Ishikawa (cell line): ENCODE results near the gene VWF.

Source experiments
- CEBPB ChIP-seq: IDR thresholded peaks from 2 replicates; pipeline ENCODE4 v1.6.1; 2012
- CREB1 ChIP-seq: IDR thresholded peaks from 2 replicates; pipeline ENCODE4 v1.6.1; 2012; ENCODE audit warnings: low read depth
- EGR1 ChIP-seq: IDR thresholded peaks from 2 replicates; pipeline ENCODE4 v1.6.1; 2012
- EP300 ChIP-seq: IDR thresholded peaks from 2 replicates; pipeline ENCODE4 v1.6.1; 2012; ENCODE audit warnings: borderline replicate concordance
- FOXM1 ChIP-seq: IDR thresholded peaks from 2 replicates; pipeline ENCODE4 v1.6.1; 2012; ENCODE audit warnings: low read depth, borderline replicate concordance
- MAX ChIP-seq: IDR thresholded peaks from 2 replicates; pipeline ENCODE4 v1.6.1; 2012
- NFIC ChIP-seq: IDR thresholded peaks from 2 replicates; pipeline ENCODE4 v1.6.1; 2012
- RAD21 ChIP-seq: IDR thresholded peaks from 2 replicates; pipeline ENCODE4 v1.6.1; 2012; ENCODE audit warnings: low read depth
- REST ChIP-seq: IDR thresholded peaks from 2 replicates; pipeline ENCODE4 v1.6.1; 2012; ENCODE audit warnings: low read depth, mild to moderate bottlenecking
- TAF1 ChIP-seq: IDR thresholded peaks from 2 replicates; pipeline ENCODE4 v1.6.1; 2012; ENCODE audit warnings: low read depth, mild to moderate bottlenecking
- TCF12 ChIP-seq: IDR thresholded peaks from 2 replicates; pipeline ENCODE4 v1.6.1; 2012; ENCODE audit warnings: low read depth
- TEAD4 ChIP-seq: IDR thresholded peaks from 2 replicates; pipeline ENCODE4 v1.6.1; 2012
- YY1 ChIP-seq: IDR thresholded peaks from 2 replicates; pipeline ENCODE4 v1.6.1; 2012; ENCODE audit warnings: low read depth
- ZBTB7A ChIP-seq: IDR thresholded peaks from 2 replicates; pipeline ENCODE4 v1.6.1; 2012; ENCODE audit warnings: low read depth
- TF ChIP-seq, protein P1 (sequence below): IDR thresholded peaks from 2 replicates; pipeline ENCODE4 v1.6.1; 2012

The VWF gene

GRCh38 chr12:6091786-6092566 is 32.5 kb downstream of the VWF start:
- TF ChIP-seq TCF12 (no peak), EGR1 (no peak), TEAD4 (no peak), YY1 (no peak), MAX (no peak), REST (no peak), TAF1 (no peak), EP300 (no peak), ZBTB7A (no peak)

DNA sequence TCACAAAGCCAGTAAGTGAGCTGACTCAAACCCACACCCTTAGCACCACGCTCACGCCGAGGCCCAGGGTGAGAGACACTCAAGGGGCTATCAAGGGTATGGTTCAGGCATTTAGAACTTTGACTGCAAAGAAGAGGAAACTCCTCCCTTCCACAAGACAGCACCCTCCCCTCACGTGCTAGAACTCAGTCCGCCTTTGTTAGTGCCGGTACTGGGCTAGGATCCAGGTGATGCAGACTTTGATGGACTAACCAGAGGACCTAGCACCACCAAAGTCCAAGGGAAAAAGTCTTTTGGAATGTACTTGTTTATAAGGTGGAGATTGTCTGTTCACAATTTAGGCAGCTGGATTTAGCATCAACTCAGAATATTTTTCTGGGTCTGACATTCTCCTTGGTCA is 33.7 kb downstream of the VWF start:
- no peak for TF ChIP-seq CREB1
- TF ChIP-seq YY1: no peak
- no peak for TF ChIP-seq MAX
- TF ChIP-seq ZBTB7A: no peak
- TF ChIP-seq FOXM1: no peak
- TF ChIP-seq CEBPB: no peak
- TF ChIP-seq TEAD4: no peak
- no peak for TF ChIP-seq TAF1
- no peak for TF ChIP-seq TCF12

- TF ChIP-seq TAF1 (no peak), EGR1 (no peak), FOXM1 (peak; percentile 86), RAD21 (0 out of 2 replicates have a peak, but pooled peaks have one; percentile 1), TEAD4 (peak; percentile 22; the same call in 1 of the 2 replicates), MAX (peak; percentile 98), EP300 (peak; percentile 47; the same call in 1 of the 2 replicates), ZBTB7A (no peak), CREB1 (peak; percentile 36; the same call in 1 of the 2 replicates), TCF12 (0 out of 2 replicates have a peak, but pooled peaks have one; percentile 48), NFIC (no peak; the same call in 1 of the 2 replicates), REST (no peak)
- TF ChIP-seq, protein P1, sequence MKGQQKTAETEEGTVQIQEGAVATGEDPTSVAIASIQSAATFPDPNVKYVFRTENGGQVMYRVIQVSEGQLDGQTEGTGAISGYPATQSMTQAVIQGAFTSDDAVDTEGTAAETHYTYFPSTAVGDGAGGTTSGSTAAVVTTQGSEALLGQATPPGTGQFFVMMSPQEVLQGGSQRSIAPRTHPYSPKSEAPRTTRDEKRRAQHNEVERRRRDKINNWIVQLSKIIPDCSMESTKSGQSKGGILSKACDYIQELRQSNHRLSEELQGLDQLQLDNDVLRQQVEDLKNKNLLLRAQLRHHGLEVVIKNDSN: peak; percentile 80
These were observed 35.3 kb downstream of the VWF start for GRCh38 chr12:6088921-6089747.

DNA sequence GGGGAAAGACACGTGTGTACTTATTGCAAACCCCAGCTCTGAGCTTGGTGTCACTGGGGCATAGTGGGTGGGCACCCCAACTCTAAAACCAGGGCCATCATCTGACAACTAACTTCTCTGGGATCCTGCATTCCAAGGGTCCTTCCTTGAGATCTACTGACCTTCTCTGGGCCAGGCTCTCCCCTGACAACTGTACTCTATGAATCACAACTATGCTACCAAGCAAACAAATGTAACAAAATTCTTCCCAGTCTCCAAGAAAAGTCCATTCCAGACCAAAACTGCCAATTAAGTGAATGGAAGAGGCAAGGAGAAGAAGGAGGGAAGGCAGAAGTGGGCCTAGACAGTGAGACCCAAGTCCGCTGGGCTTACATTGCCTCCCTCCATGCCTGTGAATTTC is 38.2 kb downstream of the VWF start:
- no peak for TF ChIP-seq FOXM1
- TF ChIP-seq ZBTB7A: no peak
- no peak for TF ChIP-seq TCF12
- no peak for TF ChIP-seq TEAD4
- TF ChIP-seq NFIC: no peak
- no peak for TF ChIP-seq YY1
- no peak for TF ChIP-seq EP300
- TF ChIP-seq MAX: no peak
- TF ChIP-seq CREB1: no peak
- no peak for TF ChIP-seq CEBPB
- no peak for TF ChIP-seq EGR1
- TF ChIP-seq TAF1: no peak
- no peak for TF ChIP-seq RAD21
- TF ChIP-seq, protein P1: no peak
- TF ChIP-seq REST: no peak
